ENCODE data around the gene VRK2.
"Not testable (repeated sequence)": the region's sequence is repeated elsewhere in the genome, so short reads cannot be mapped to it uniquely, and the experiment has no call there.

VRK2 gene

GRCh38 chr2:58187022-58187421 is 140.4 kb downstream of the VRK2 start:
- H3K9me3 ChIP-seq (ENCODE audit: control insufficient read depth, insufficient read depth, low read length); H3K27me3 ChIP-seq (ENCODE audit: control insufficient read depth, insufficient read depth, low read length); H3K36me3 ChIP-seq (ENCODE audit: control insufficient read depth, insufficient read depth, low read length); H3K4me1 ChIP-seq (ENCODE audit: control insufficient read depth, insufficient read depth, low read length); DNase-seq (ENCODE audit: low read depth, low spot score); H3K4me3 ChIP-seq (ENCODE audit: low read length); H3K27ac ChIP-seq (ENCODE audit: low read length): not testable (repeated sequence)
- no CpG with 5 or more reads among the region's 6 CpGs for WGBS (ENCODE audit: insufficient coverage, insufficient read length)

- Histone ChIP-seq H3K9me3 (ENCODE audit: control insufficient read depth, insufficient read depth, low read length) (no peaks in the 10 kb centered on the region), H3K36me3 (ENCODE audit: control insufficient read depth, insufficient read depth, low read length) (no peaks in the 10 kb centered on the region), H3K4me3 (ENCODE audit: low read length) (no peak overlapping the region), H3K4me1 (ENCODE audit: control insufficient read depth, insufficient read depth, low read length) (no peaks in the 10 kb centered on the region), H3K27ac (ENCODE audit: low read length) (no peak overlapping the region), H3K27me3 (ENCODE audit: control insufficient read depth, insufficient read depth, low read length) (no peaks in the 10 kb centered on the region)
- DNase-seq (ENCODE audit: low read depth, low spot score), result no peak
- WGBS (ENCODE audit: insufficient coverage, insufficient read length), result 100% methylated on average over 1 of the region's 2 CpGs
Observed at GRCh38 chr2:58194458-58194857, 147.9 kb downstream of the VRK2 start.

- Histone ChIP-seq H3K27ac (ENCODE audit: low read length) (no peak overlapping the region), H3K4me1 (ENCODE audit: control insufficient read depth, insufficient read depth, low read length) (no peaks in the 10 kb centered on the region), H3K36me3 (ENCODE audit: control insufficient read depth, insufficient read depth, low read length) (no peaks in the 10 kb centered on the region), H3K9me3 (ENCODE audit: control insufficient read depth, insufficient read depth, low read length) (no peaks in the 10 kb centered on the region), H3K4me3 (ENCODE audit: low read length) (no peak overlapping the region), H3K27me3 (ENCODE audit: control insufficient read depth, insufficient read depth, low read length) (no peaks in the 10 kb centered on the region)
- WGBS (ENCODE audit: insufficient coverage, insufficient read length), result no CpG with 5 or more reads among the region's 1 CpG
- DNase-seq (ENCODE audit: low read depth, low spot score), result no peak
Observed at GRCh38 chr2:58195662-58196061, 149.1 kb downstream of the VRK2 start.

GRCh38 chr2:58197894-58198293 is 151.3 kb downstream of the VRK2 start:
- no CpG with 5 or more reads among the region's 2 CpGs for WGBS (ENCODE audit: insufficient coverage, insufficient read length)
- Histone ChIP-seq H3K4me1 (ENCODE audit: control insufficient read depth, insufficient read depth, low read length) (no peaks in the 10 kb centered on the region), H3K27me3 (ENCODE audit: control insufficient read depth, insufficient read depth, low read length) (no peaks in the 10 kb centered on the region), H3K9me3 (ENCODE audit: control insufficient read depth, insufficient read depth, low read length) (no peaks in the 10 kb centered on the region), H3K36me3 (ENCODE audit: control insufficient read depth, insufficient read depth, low read length) (no peaks in the 10 kb centered on the region; the same call in 1 of the 2 replicates), H3K27ac (ENCODE audit: low read length) (no peak overlapping the region), H3K4me3 (ENCODE audit: low read length) (no peak overlapping the region)
- no peak for DNase-seq (ENCODE audit: low read depth, low spot score)

- H3K36me3 ChIP-seq (ENCODE audit: control insufficient read depth, insufficient read depth, low read length), result no peaks in the 10 kb centered on the region; the same call in 1 of the 2 replicates
- no peak for DNase-seq (ENCODE audit: low read depth, low spot score)
- H3K4me1 ChIP-seq (ENCODE audit: control insufficient read depth, insufficient read depth, low read length), result peaks cover 3% of the 10 kb centered on the region; the same call in 1 of the 2 replicates
- H3K27ac ChIP-seq (ENCODE audit: low read length), result no peak overlapping the region
- no peak overlapping the region for H3K4me3 ChIP-seq (ENCODE audit: low read length)
- no CpG with 5 or more reads among the region's 1 CpG for WGBS (ENCODE audit: insufficient coverage, insufficient read length)
- no peaks in the 10 kb centered on the region for H3K9me3 ChIP-seq (ENCODE audit: control insufficient read depth, insufficient read depth, low read length)
- no peaks in the 10 kb centered on the region for H3K27me3 ChIP-seq (ENCODE audit: control insufficient read depth, insufficient read depth, low read length)
Observed at GRCh38 chr2:58202404-58202803, 155.8 kb downstream of the VRK2 start.

GRCh38 chr2:58203018-58203417 is 156.4 kb downstream of the VRK2 start:
- Histone ChIP-seq H3K27ac (ENCODE audit: low read length) (no peak overlapping the region), H3K27me3 (ENCODE audit: control insufficient read depth, insufficient read depth, low read length) (no peaks in the 10 kb centered on the region), H3K9me3 (ENCODE audit: control insufficient read depth, insufficient read depth, low read length) (no peaks in the 10 kb centered on the region), H3K4me3 (ENCODE audit: low read length) (no peak overlapping the region), H3K4me1 (ENCODE audit: control insufficient read depth, insufficient read depth, low read length) (peaks cover 3% of the 10 kb centered on the region; the same call in 1 of the 2 replicates), H3K36me3 (ENCODE audit: control insufficient read depth, insufficient read depth, low read length) (no peaks in the 10 kb centered on the region; the same call in 1 of the 2 replicates)
- DNase-seq (ENCODE audit: low read depth, low spot score), result no peak

- Histone ChIP-seq H3K4me3 (ENCODE audit: low read length) (no peak overlapping the region), H3K27ac (ENCODE audit: low read length) (no peak overlapping the region), H3K36me3 (ENCODE audit: control insufficient read depth, insufficient read depth, low read length) (no peaks in the 10 kb centered on the region; the same call in 1 of the 2 replicates), H3K27me3 (ENCODE audit: control insufficient read depth, insufficient read depth, low read length) (no peaks in the 10 kb centered on the region), H3K9me3 (ENCODE audit: control insufficient read depth, insufficient read depth, low read length) (no peaks in the 10 kb centered on the region), H3K4me1 (ENCODE audit: control insufficient read depth, insufficient read depth, low read length) (peaks cover 3% of the 10 kb centered on the region; the same call in 1 of the 2 replicates)
- DNase-seq (ENCODE audit: low read depth, low spot score), result no peak
- WGBS (ENCODE audit: insufficient coverage, insufficient read length), result no CpG with 5 or more reads among the region's 6 CpGs
Observed at GRCh38 chr2:58204195-58204959, 157.8 kb downstream of the VRK2 start.

GRCh38 chr2:58206785-58207184 is 160.2 kb downstream of the VRK2 start:
- H3K4me3 ChIP-seq (ENCODE audit: low read length), result no peak overlapping the region

GRCh38 chr2:58207189-58207588 is 160.6 kb downstream of the VRK2 start:
- peak; percentile 20 for DNase-seq (ENCODE audit: low read depth, low spot score)
- Histone ChIP-seq H3K27ac (ENCODE audit: low read length) (no peak overlapping the region), H3K4me1 (ENCODE audit: control insufficient read depth, insufficient read depth, low read length) (peaks cover 3% of the 10 kb centered on the region; the same call in 1 of the 2 replicates), H3K9me3 (ENCODE audit: control insufficient read depth, insufficient read depth, low read length) (no peaks in the 10 kb centered on the region), H3K27me3 (ENCODE audit: control insufficient read depth, insufficient read depth, low read length) (no peaks in the 10 kb centered on the region), H3K4me3 (ENCODE audit: low read length) (no peak overlapping the region), H3K36me3 (ENCODE audit: control insufficient read depth, insufficient read depth, low read length) (peaks cover under 1% of the 10 kb centered on the region; the same call in 1 of the 2 replicates)
- no CpG with 5 or more reads among the region's 3 CpGs for WGBS (ENCODE audit: insufficient coverage, insufficient read length)

More at GRCh38 chr2:58206785-58207184, 160.2 kb downstream of the VRK2 start:
- DNase-seq (ENCODE audit: low read depth, low spot score), result no peak
- Histone ChIP-seq H3K27me3 (ENCODE audit: control insufficient read depth, insufficient read depth, low read length) (no peaks in the 10 kb centered on the region), H3K4me1 (ENCODE audit: control insufficient read depth, insufficient read depth, low read length) (peaks cover 3% of the 10 kb centered on the region; the same call in 1 of the 2 replicates), H3K27ac (ENCODE audit: low read length) (no peak overlapping the region), H3K36me3 (ENCODE audit: control insufficient read depth, insufficient read depth, low read length) (no peaks in the 10 kb centered on the region; the same call in 1 of the 2 replicates), H3K9me3 (ENCODE audit: control insufficient read depth, insufficient read depth, low read length) (no peaks in the 10 kb centered on the region)
- WGBS (ENCODE audit: insufficient coverage, insufficient read length), result no CpG with 5 or more reads among the region's 1 CpG
